Neural progenitor cell (in vitro differentiated cells): ENCODE data around the gene SRRD. TPM values are rescaled to one million over a fixed set of nuclear protein-coding genes. Genes with fewer than 3 reads are reported as not detected.
"Not testable (repeated sequence)": the region's sequence is repeated elsewhere in the genome, so short reads cannot be mapped to it uniquely, and the experiment has no call there.

Experiments used
- DNase-seq: peaks from one replicate; pipeline ENCODE4 v3.0.0-alpha.2; 2016; ENCODE audit warnings: low spot score
- H2AFZ ChIP-seq: fragments of 200-600 bp; sonication (generic); replicated peaks from 2 replicates; pipeline ENCODE4 v1.6.1; 2016; ENCODE audit warnings: antibody characterized with exemption
- H3F3A ChIP-seq: fragments of 200-600 bp; sonication (generic); 2 replicates; pipeline ENCODE4 v1.6.1; 2016; ENCODE audit warnings: antibody characterized with exemption, low read depth
- H3K27ac ChIP-seq: fragments of 200-600 bp; sonication (generic); 2 replicates; pipeline ENCODE4 v1.5.1; 2016; ENCODE audit warnings: mild to moderate bottlenecking
- H3K27me3 ChIP-seq: fragments of 200-600 bp; sonication (generic); 2 replicates; pipeline ENCODE4 v1.6.1; 2016; ENCODE audit warnings: mild to moderate bottlenecking, moderate library complexity
- H3K36me3 ChIP-seq: fragments of 200-600 bp; sonication (generic); 2 replicates; pipeline ENCODE4 v1.5.1; 2016
- H3K4me1 ChIP-seq: fragments of 200-600 bp; sonication (generic); 2 replicates; pipeline ENCODE4 v1.6.1; 2016; ENCODE audit warnings: mixed run types
- H3K4me2 ChIP-seq: fragments of 200-600 bp; sonication (generic); 2 replicates; pipeline ENCODE4 v1.6.1; 2016
- H3K4me3 ChIP-seq: fragments of 200-600 bp; sonication (generic); 2 replicates; pipeline ENCODE4 v1.5.1; 2016
- H3K79me2 ChIP-seq: fragments of 200-600 bp; sonication (generic); 2 replicates; pipeline ENCODE4 v1.6.1; 2016; ENCODE audit warnings: low read depth
- H3K9ac ChIP-seq: fragments of 200-600 bp; sonication (generic); 2 replicates; pipeline ENCODE4 v1.6.1; 2016
- H3K9me3 ChIP-seq: fragments of 200-600 bp; sonication (generic); 2 replicates; pipeline ENCODE4 v1.5.1; 2016; ENCODE audit warnings: low read depth
- H4K20me1 ChIP-seq: fragments of 200-600 bp; sonication (generic); 2 replicates; pipeline ENCODE4 v1.6.1; 2016; ENCODE audit warnings: low read depth
- H3K27ac Mint-ChIP-seq: 3 replicates; pipeline ENCODE4 v1.8.0; 2021; ENCODE audit warnings: mixed read lengths
- H3K27me3 Mint-ChIP-seq: 2 replicates; pipeline ENCODE4 v1.8.0; 2022; ENCODE audit warnings: low read depth, mild to moderate bottlenecking, inconsistent platforms, moderate library complexity, mixed read lengths; ENCODE audit not compliant: insufficient read depth
- H3K36me3 Mint-ChIP-seq: 3 replicates; pipeline ENCODE4 v1.8.0; 2021; ENCODE audit warnings: mixed read lengths
- H3K4me1 Mint-ChIP-seq: 3 replicates; pipeline ENCODE4 v1.8.0; 2021; ENCODE audit warnings: mixed read lengths
- H3K4me3 Mint-ChIP-seq: 3 replicates; pipeline ENCODE4 v1.8.0; 2021; ENCODE audit warnings: mild to moderate bottlenecking, moderate library complexity, mixed read lengths
- H3K9me3 Mint-ChIP-seq: 3 replicates; pipeline ENCODE4 v1.8.0; 2020; ENCODE audit warnings: mixed read lengths
- CTCF ChIP-seq: fragments of 200-600 bp; sonication (generic); IDR thresholded peaks from 2 replicates; pipeline ENCODE4 v1.5.1; 2017; ENCODE audit warnings: antibody characterized with exemption, mild to moderate bottlenecking
- EZH2 ChIP-seq: fragments of 200-600 bp; sonication (generic); IDR thresholded peaks from 2 replicates; pipeline ENCODE4 v1.6.1; 2017; ENCODE audit warnings: antibody characterized with exemption, mild to moderate bottlenecking, moderate library complexity
- EZH2phosphoT487 ChIP-seq: fragments of 200-600 bp; sonication (generic); IDR thresholded peaks from 2 replicates; pipeline ENCODE4 v1.6.1; 2017; ENCODE audit warnings: antibody characterized with exemption
- total RNA-seq: library from RNA; depleted of rRNA; stranded (reverse); fragments of >200 nt; gene quantifications from 2 replicates; pipeline ENCODE4 v1.2.3, GENCODE V29; 2015; ENCODE audit warnings: low replicate concordance

Gene SRRD
- total RNA-seq, 1 donor from 2014 or later = 36.0 TPM

- no peaks in the 10 kb centered on the region for H3K36me3 ChIP-seq
- H3K27ac Mint-ChIP-seq = no peak overlapping the region
Measured at GRCh38 chr22:26527574-26528465, 44.1 kb downstream of the SRRD start.

DNA sequence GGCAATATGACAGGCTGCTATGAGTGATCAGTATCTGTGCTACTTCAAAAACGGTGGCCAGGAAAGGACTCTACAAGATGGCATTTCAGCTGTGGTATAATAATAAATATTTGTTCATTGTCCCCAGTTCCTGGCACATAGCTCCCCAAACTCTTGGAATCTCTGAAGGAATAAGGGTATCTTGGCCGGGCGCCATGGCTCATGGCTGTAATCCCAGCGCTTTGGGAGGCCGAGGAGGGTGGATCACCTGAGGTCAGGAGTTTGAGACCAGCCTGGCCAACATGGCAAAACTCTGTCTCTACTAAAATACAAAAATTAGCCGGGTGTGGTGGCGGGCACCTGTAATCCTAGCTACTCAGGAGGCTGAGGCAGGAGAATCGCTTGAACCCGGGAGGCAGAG is 44.8 kb downstream of the SRRD start:
- not testable (repeated sequence) for H3K27ac Mint-ChIP-seq, DNase-seq, H3K27me3 ChIP-seq, H3K4me3 ChIP-seq, H3K9me3 ChIP-seq, H3K36me3 ChIP-seq, H3K27me3 Mint-ChIP-seq, H2AFZ ChIP-seq, H3K4me1 ChIP-seq, H3K9ac ChIP-seq, H3F3A ChIP-seq, H3K27ac ChIP-seq, H3K9me3 Mint-ChIP-seq, H3K4me3 Mint-ChIP-seq, H3K4me1 Mint-ChIP-seq, H4K20me1 ChIP-seq, H3K4me2 ChIP-seq, H3K79me2 ChIP-seq
- peaks cover 21% of the 10 kb centered on the region for H3K36me3 Mint-ChIP-seq

More at GRCh38 chr22:26527574-26528465, 44.1 kb downstream of the SRRD start:
- H3K9me3 ChIP-seq = no peaks in the 10 kb centered on the region
- H2AFZ ChIP-seq = no peak overlapping the region
- H3K9ac ChIP-seq = no peak overlapping the region
- no peaks in the 10 kb centered on the region for H4K20me1 ChIP-seq
- no peak overlapping the region for H3K4me3 ChIP-seq
- no peaks in the 10 kb centered on the region for H3K9me3 Mint-ChIP-seq
- H3K27me3 Mint-ChIP-seq = peaks cover 3% of the 10 kb centered on the region
- H3K36me3 Mint-ChIP-seq = peaks cover 20% of the 10 kb centered on the region
- H3K79me2 ChIP-seq = no peaks in the 10 kb centered on the region
- peak overlapping the region; percentile 12 for H3K4me3 Mint-ChIP-seq
- DNase-seq = no peak
- peaks cover under 1% of the 10 kb centered on the region for H3F3A ChIP-seq
- no peaks in the 10 kb centered on the region for H3K27me3 ChIP-seq
- H3K4me1 ChIP-seq = no peaks in the 10 kb centered on the region
- TF ChIP-seq CTCF = no peak
- TF ChIP-seq EZH2 = no peak
- TF ChIP-seq EZH2phosphoT487 = no peak
- H3K4me1 Mint-ChIP-seq = peaks cover 9% of the 10 kb centered on the region
- no peak overlapping the region for H3K27ac ChIP-seq
- no peak overlapping the region for H3K4me2 ChIP-seq

- Mint-ChIP-seq H3K9me3 (no peaks in the 10 kb centered on the region), H3K4me3 (no peak overlapping the region), H3K27me3 (peaks cover 3% of the 10 kb centered on the region), H3K36me3 (peaks cover 21% of the 10 kb centered on the region), H3K27ac (no peak overlapping the region), H3K4me1 (peaks cover 9% of the 10 kb centered on the region)
- no peaks in the 10 kb centered on the region for H3K4me1 ChIP-seq
- H3K79me2 ChIP-seq = no peaks in the 10 kb centered on the region
- H3K27me3 ChIP-seq = no peaks in the 10 kb centered on the region
- H3K9me3 ChIP-seq = no peaks in the 10 kb centered on the region
- no peaks in the 10 kb centered on the region for H3F3A ChIP-seq
- no peak overlapping the region for H3K27ac ChIP-seq
- no peak for DNase-seq
- H2AFZ ChIP-seq = no peak overlapping the region
- no peak overlapping the region for H3K4me3 ChIP-seq
- no peaks in the 10 kb centered on the region for H4K20me1 ChIP-seq
- TF ChIP-seq EZH2 (no peak), EZH2phosphoT487 (no peak), CTCF (no peak)
- H3K36me3 ChIP-seq = no peaks in the 10 kb centered on the region
- no peak overlapping the region for H3K9ac ChIP-seq
- H3K4me2 ChIP-seq = no peak overlapping the region
Measured at GRCh38 chr22:26529345-26529744, 45.7 kb downstream of the SRRD start.
